ENCODE results near the gene TRERF1.
"Not testable (repeated sequence)": the region's sequence is repeated elsewhere in the genome, so short reads cannot be mapped to it uniquely, and the experiment has no call there.

The TRERF1 gene

DNA sequence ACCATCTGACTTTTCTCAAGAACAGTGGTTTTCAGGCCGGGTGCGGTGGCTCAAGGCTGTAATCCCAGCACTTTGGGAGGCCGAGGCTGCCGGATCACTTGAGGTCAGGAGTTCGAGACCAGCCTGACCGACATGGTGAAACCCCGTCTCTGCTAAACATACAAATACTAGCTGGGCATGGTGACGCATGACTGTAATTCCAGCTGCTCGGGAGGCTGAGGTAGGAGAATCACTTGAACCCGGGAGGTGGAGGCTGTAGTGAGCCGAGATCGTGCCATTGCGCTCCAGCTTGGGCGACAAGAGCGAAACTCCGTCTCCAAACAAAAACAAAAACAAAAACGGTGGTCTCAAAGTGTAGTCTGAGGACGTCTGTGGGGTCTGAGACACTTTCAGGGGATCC lies 235.2 kb downstream of the TRERF1 start:
- DNase-seq = not testable (repeated sequence)

- no peak for DNase-seq
These were observed 239.3 kb downstream of the TRERF1 start for GRCh38 chr6:42212442-42212841.

GRCh38 chr6:42211726-42212125 lies 240.0 kb downstream of the TRERF1 start:
- DNase-seq = no peak

- DNase-seq = no peak
These were observed 241.2 kb downstream of the TRERF1 start for GRCh38 chr6:42210551-42210950.

- not testable (repeated sequence) for DNase-seq
These were observed 244.2 kb downstream of the TRERF1 start for GRCh38 chr6:42207559-42207958.

DNA sequence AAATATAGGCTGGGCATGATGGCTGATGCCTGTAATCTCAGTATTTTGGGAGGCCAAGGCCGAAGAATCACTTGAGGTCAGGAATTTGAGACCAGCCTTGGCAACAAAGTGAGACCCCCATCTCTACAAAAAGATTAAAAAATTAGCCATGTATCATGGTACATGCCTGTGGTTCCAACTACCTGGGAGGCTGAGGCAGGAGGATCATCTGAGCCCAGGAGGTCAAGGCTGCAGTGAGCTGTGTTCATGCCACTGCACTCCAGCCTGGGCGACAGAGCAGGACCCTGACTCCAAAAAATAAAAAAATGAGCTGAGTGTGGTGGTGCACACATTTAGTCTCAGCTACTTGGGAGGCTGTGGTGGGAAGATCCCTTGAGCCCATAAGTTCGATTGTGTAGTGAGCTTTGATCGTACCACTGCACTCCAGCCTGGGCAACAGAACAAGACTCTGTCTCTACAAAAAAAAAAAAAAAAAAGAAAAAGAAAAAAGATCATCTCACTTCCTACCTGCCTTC lies 246.9 kb downstream of the TRERF1 start:
- no peak for DNase-seq

- DNase-seq = no peak
These were observed 248.5 kb downstream of the TRERF1 start for GRCh38 chr6:42203183-42203582.

GRCh38 chr6:42202131-42202915 lies 249.4 kb downstream of the TRERF1 start:
- not testable (repeated sequence) for DNase-seq

DNA sequence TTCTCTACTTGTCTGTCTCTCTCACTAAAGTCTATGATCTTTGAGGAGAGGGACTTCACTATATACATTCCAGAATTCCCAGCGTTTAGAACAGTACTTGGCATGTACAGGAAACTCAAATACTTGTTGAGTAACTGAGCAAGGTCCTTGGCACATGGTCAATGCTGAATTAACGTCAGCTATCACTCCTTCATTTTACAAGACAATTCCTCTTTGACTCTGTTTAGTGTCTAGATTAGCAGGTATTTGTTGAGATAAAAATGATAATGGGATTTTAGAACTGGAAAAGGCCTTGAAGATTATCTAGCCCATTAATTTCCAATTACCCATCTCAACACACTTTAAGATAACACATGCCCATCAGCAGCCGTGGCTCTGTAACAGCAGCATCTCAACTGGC lies 250.3 kb downstream of the TRERF1 start:
- DNase-seq = no peak

DNA sequence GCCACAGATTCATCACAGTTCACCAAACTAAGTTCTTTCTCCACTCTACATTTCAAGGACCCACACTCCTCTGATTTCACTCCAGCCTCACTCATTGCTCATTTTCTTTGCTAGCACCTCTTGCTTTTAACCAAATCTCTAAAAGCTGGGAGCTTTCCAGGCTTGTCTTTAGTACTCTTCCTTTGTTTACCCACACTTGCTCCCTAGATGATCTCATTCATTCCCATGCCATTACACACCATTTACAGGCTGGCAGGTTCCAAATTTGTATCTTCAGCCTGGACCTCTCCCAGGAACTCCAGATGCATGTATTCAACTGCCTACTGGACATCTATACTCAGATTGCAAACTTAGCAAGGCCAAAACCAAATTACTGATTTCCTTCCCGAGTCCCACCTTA lies 251.7 kb downstream of the TRERF1 start:
- DNase-seq = no peak

- DNase-seq = no peak
These were observed 252.4 kb downstream of the TRERF1 start for GRCh38 chr6:42199106-42199981.

GRCh38 chr6:42197555-42198362 lies 254.0 kb downstream of the TRERF1 start:
- DNase-seq = no peak

GRCh38 chr6:42195415-42195814 lies 256.3 kb downstream of the TRERF1 start:
- no peak for DNase-seq

DNA sequence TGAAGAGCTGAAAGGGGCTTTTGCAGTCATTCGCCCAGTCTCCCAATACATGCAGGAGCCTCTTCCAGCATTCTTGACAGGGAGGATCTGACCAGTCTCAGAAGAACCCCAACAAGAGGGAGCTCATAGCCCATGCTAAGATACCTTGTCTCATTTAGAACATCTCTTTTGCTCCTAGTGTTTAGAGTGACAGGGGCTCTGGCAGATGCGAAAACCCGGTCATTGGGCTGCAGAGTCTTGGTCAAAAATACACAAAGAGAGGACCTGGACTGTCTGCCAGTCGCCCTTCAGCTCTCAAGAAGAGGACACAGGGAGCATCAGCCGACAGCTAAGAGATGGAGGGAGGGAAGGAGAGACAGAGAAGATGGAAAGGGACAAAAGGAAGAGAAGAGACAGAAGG lies 257.7 kb downstream of the TRERF1 start:
- DNase-seq = no peak

GRCh38 chr6:42193491-42193894 lies 258.2 kb downstream of the TRERF1 start:
- no peak for DNase-seq

DNA sequence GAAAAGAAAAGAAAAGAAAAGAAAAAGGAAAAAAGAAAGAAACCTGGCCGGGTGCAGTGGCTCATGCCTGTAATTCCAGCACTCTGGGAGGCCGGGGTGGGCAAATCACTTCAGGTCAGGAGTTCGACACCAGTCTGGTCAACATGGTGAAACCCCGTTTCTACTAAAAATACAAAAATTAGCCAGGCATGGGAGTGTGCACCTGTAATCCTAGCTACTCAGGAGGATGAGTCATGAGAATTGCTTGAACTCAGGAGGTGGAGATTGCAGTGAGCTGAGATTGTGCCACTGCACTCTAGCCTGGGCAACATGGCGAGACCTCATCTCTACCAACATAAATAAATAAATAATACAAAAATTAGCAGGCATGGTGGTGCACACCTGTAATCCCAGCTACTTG lies 259.3 kb downstream of the TRERF1 start:
- DNase-seq = not testable (repeated sequence)

DNA sequence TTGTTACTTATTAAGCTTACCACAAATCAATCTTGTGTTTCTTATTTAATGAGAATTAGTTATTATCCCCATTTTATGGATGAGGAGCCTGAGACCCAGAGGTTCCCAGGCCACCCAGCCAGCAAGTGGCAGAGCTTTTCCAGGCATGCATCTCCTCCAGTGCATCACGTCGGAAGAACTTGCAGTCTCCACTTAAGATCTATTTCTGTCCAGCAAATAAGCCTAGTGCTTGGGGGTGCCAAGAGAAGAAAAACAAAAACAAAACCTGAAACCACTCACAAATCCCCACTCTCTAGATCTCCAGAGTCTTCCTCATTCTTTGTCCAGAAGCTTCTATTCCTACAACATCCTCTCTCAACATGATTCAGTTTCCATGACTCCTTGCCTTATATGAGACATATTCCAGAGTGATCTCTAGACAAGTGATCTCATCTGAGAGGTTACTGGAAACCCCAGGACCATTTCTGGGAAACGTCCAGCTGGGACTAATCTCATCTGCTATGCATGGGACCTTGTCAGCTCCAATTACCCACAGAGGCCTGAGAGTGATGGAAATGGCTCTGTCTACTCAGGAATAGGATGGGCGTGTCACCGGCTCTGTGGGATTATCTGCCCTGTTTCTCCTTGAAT lies 261.1 kb downstream of the TRERF1 start:
- no peak for DNase-seq

- DNase-seq = no peak
These were observed 263.3 kb downstream of the TRERF1 start for GRCh38 chr6:42188406-42188805.

GRCh38 chr6:42185597-42185996 lies 266.1 kb downstream of the TRERF1 start:
- DNase-seq = no peak

DNA sequence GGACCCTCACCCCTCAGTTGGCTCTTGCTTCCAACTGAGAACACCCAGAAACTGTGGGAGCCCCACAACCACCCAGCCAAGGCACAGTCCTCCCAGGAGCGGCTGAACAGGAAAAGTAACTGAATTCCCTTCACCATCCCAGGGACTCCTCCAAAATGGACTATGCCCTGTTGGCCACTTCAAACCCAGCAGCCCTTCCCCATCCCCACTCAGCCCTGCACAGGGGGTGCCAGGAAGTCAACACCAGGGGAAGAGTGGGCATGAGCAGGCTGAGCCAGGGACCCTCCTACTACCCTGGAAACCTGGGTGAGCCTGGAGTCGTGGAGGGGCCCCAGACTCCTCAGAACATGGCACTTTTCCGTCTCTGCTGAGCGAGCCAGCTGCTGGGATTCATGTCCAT lies 267.3 kb downstream of the TRERF1 start:
- DNase-seq = no peak

DNA sequence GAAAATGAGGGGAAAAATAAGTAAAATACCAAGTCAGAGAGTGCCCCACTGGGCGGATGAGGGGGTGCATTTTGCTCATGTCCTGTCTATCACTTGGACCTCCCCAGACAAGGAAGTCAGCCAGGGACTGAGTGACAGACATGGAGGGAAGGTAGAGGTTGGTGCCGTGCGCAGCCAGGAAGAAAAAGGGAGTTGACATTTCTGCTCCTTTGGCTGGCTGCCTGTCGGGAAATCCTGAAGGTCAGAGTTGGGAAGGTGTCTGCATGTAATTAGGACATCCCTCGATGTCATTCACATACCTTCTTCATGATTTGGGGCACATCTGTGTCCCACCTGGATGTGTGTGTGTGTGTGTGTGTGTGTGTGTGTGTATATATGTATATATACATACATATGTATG lies 269.6 kb downstream of the TRERF1 start:
- no peak for DNase-seq

DNA sequence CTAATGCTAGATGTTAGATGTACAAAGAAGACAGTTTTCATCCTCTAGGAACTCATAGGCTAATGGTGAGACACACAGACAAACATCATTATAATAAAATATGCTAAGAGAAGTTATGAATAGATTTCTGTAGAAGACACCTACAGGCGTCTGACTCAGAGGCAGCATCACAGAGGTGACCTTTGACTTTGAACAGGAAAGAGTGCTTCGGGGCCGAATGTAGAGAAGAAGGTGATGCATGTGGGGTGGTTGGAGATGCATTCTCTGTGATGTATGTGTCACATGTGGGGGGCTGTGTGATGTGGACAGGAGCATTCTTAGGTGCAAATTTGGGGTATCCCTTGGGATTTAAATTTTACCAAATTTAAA lies 271.8 kb downstream of the TRERF1 start:
- no peak for DNase-seq
